WTC11 (cell line): Measurements from ENCODE around the gene ASIC2. TPM values are rescaled to one million over a fixed set of nuclear protein-coding genes. Genes with fewer than 3 reads are reported as not detected.

Experiments
- ATAC-seq: fragments of 200-7000 bp; cut with Tn5 transposase; 2 replicates; pipeline ENCODE4 v1.10.0; 2021; ENCODE audit warnings: mild to moderate bottlenecking, moderate library complexity
- CTCF ChIA-PET: fragments of 300-600 bp; sonication (Branson Sonifier 250); formaldehyde crosslinking; loops from one replicate; lab custom pipeline; 2021; ENCODE audit warnings: antibody characterized with exemption; lab: Charles Lee
- POLR2A ChIA-PET: fragments of 350-600 bp; sonication (Branson Sonifier 250); formaldehyde crosslinking; loops from one replicate; lab custom pipeline; 2021; ENCODE audit warnings: antibody characterized with exemption; lab: Charles Lee
- DNase-seq: peaks from one replicate; pipeline ENCODE4 v3.0.0; 2021; ENCODE audit warnings: low spot score
- H3K27ac Mint-ChIP-seq: 2 replicates; pipeline ENCODE4 v1.8.0; 2021; ENCODE audit warnings: mixed read lengths
- H3K27me3 Mint-ChIP-seq: 2 replicates; pipeline ENCODE4 v1.8.0; 2021; ENCODE audit warnings: low read depth, mild to moderate bottlenecking, moderate library complexity, mixed read lengths
- H3K36me3 Mint-ChIP-seq: 2 replicates; pipeline ENCODE4 v1.8.0; 2021; ENCODE audit warnings: mixed read lengths
- H3K4me1 Mint-ChIP-seq: 2 replicates; pipeline ENCODE4 v1.8.0; 2022; ENCODE audit warnings: mixed read lengths
- H3K4me3 Mint-ChIP-seq: 2 replicates; pipeline ENCODE4 v1.8.0; 2021; ENCODE audit warnings: mild to moderate bottlenecking, moderate library complexity, mixed read lengths
- H3K9me3 Mint-ChIP-seq: 2 replicates; pipeline ENCODE4 v1.8.0; 2021; ENCODE audit warnings: mixed read lengths
- CDX4 ChIP-seq: fragments of 250-450 bp; sonication (Bioruptor Pico); IDR thresholded peaks from 2 replicates; pipeline ENCODE4 v1.9.0; 2021; ENCODE audit warnings: moderate library complexity, mild to moderate bottlenecking, inconsistent platforms, borderline replicate concordance
- CREM ChIP-seq: sonication (generic); formaldehyde crosslinking; IDR thresholded peaks from 2 replicates; pipeline ENCODE4 v1.8.1; 2022; ENCODE audit warnings: mild to moderate bottlenecking, missing genetic modification reagents, moderate library complexity
- E2F5 ChIP-seq: sonication (generic); formaldehyde crosslinking; IDR thresholded peaks from 2 replicates; pipeline ENCODE4 v1.8.1; 2022; ENCODE audit warnings: mild to moderate bottlenecking, moderate library complexity, missing genetic modification reagents
- ERG ChIP-seq: fragments of 250-450 bp; sonication (Bioruptor Pico); IDR thresholded peaks from 2 replicates; pipeline ENCODE4 v1.8.0; 2021; ENCODE audit warnings: mild to moderate bottlenecking
- ETV6 ChIP-seq: sonication (generic); formaldehyde crosslinking; IDR thresholded peaks from 2 replicates; pipeline ENCODE4 v1.8.1; 2022; ENCODE audit warnings: mild to moderate bottlenecking, missing genetic modification reagents
- FOXP1 ChIP-seq: sonication (generic); formaldehyde crosslinking; IDR thresholded peaks from 2 replicates; pipeline ENCODE4 v1.8.0; 2022; ENCODE audit warnings: missing genetic modification reagents, mild to moderate bottlenecking, moderate library complexity, borderline replicate concordance
- GTF2I ChIP-seq: fragments of 250-450 bp; sonication (Bioruptor Pico); conservative IDR thresholded peaks from 2 replicates; pipeline ENCODE4 v1.4.0; 2021; ENCODE audit warnings: mild to moderate bottlenecking
- HMGXB4 ChIP-seq: sonication (generic); formaldehyde crosslinking; IDR thresholded peaks from 2 replicates; pipeline ENCODE4 v1.8.1; 2023; ENCODE audit warnings: mild to moderate bottlenecking, moderate library complexity, missing genetic modification reagents
- MXD4 ChIP-seq: fragments of 250-450 bp; sonication (Bioruptor Pico); IDR thresholded peaks from 2 replicates; pipeline ENCODE4 v1.8.0; 2021; ENCODE audit warnings: mild to moderate bottlenecking, moderate library complexity, borderline replicate concordance
- MYBL2 ChIP-seq: sonication (generic); formaldehyde crosslinking; IDR thresholded peaks from 2 replicates; pipeline ENCODE4 v1.8.1; 2023; ENCODE audit warnings: mild to moderate bottlenecking, moderate library complexity, missing genetic modification reagents
- NFYB ChIP-seq: sonication (generic); formaldehyde crosslinking; conservative IDR thresholded peaks from 2 replicates; pipeline ENCODE4 v1.8.0; 2022; ENCODE audit warnings: low read depth, missing genetic modification reagents
- OVOL2 ChIP-seq: fragments of 250-450 bp; sonication (Bioruptor Pico); IDR thresholded peaks from 2 replicates; pipeline ENCODE4 v1.9.0; 2021; ENCODE audit warnings: mild to moderate bottlenecking, borderline replicate concordance
- PRRX2 ChIP-seq: fragments of 250-450 bp; sonication (Bioruptor Pico); IDR thresholded peaks from 2 replicates; pipeline ENCODE4 v1.8.0; 2021; ENCODE audit warnings: mild to moderate bottlenecking
- SMAD3 ChIP-seq: sonication (generic); formaldehyde crosslinking; IDR thresholded peaks from 2 replicates; pipeline ENCODE4 v1.8.0; 2022; ENCODE audit warnings: missing genetic modification reagents, mild to moderate bottlenecking, borderline replicate concordance
- SOX15 ChIP-seq: fragments of 250-450 bp; sonication (Bioruptor Pico); IDR thresholded peaks from 2 replicates; pipeline ENCODE4 v1.9.0; 2021; ENCODE audit warnings: mild to moderate bottlenecking
- STAT6 ChIP-seq: sonication (generic); formaldehyde crosslinking; conservative IDR thresholded peaks from 2 replicates; pipeline ENCODE4 v1.8.1; 2023; ENCODE audit warnings: mild to moderate bottlenecking, low read depth, missing genetic modification reagents, moderate library complexity
- TEAD1 ChIP-seq: sonication (generic); formaldehyde crosslinking; IDR thresholded peaks from 2 replicates; pipeline ENCODE4 v1.8.0; 2022; ENCODE audit warnings: mild to moderate bottlenecking, missing genetic modification reagents
- ZNF232 ChIP-seq: sonication (generic); formaldehyde crosslinking; IDR thresholded peaks from 2 replicates; pipeline ENCODE4 v1.8.0; 2022; ENCODE audit warnings: mild to moderate bottlenecking, missing genetic modification reagents
- ZNF396 ChIP-seq: fragments of 250-450 bp; sonication (Bioruptor Pico); IDR thresholded peaks from 2 replicates; pipeline ENCODE4 v1.8.0; 2021; ENCODE audit warnings: mild to moderate bottlenecking, moderate library complexity, borderline replicate concordance
- ZNF416 ChIP-seq: fragments of 250-450 bp; sonication (Bioruptor Pico); IDR thresholded peaks from 2 replicates; pipeline ENCODE4 v1.9.0; 2021; ENCODE audit warnings: mild to moderate bottlenecking, inconsistent platforms
- ZNF512 ChIP-seq: sonication (generic); formaldehyde crosslinking; IDR thresholded peaks from 2 replicates; pipeline ENCODE4 v1.8.1; 2022; ENCODE audit warnings: missing genetic modification reagents, borderline replicate concordance
- ZSCAN18 ChIP-seq: fragments of 250-450 bp; sonication (Bioruptor Pico); IDR thresholded peaks from 2 replicates; pipeline ENCODE4 v2.1.2; 2022; ENCODE audit warnings: mild to moderate bottlenecking, moderate library complexity
- total RNA-seq: library from RNA; stranded (reverse); gene quantifications from 3 replicates; pipeline ENCODE4 v1.2.3, GENCODE V29; 2021

Gene ASIC2
- total RNA-seq, 1 experiment from 2014 or later = 2.7 TPM

- CTCF ChIA-PET = interaction anchor here (1.1 to 1.2 kb wide), 2 partner anchors 14 to 17 kb away, joined by 3 to 4 read pairs; no protein-coding TSS in a partner anchor
- H3K36me3 Mint-ChIP-seq = no peaks in the 10 kb centered on the region
- no peak overlapping the region for H3K27ac Mint-ChIP-seq
- no peaks in the 10 kb centered on the region for H3K4me1 Mint-ChIP-seq
- no peak overlapping the region for H3K4me3 Mint-ChIP-seq
- H3K27me3 Mint-ChIP-seq = peaks cover 59% of the 10 kb centered on the region
- ATAC-seq = no peak
- POLR2A ChIA-PET = no interaction called here
- no peaks in the 10 kb centered on the region for H3K9me3 Mint-ChIP-seq
- TF ChIP-seq MYBL2 (CRISPR knock-in tag) (no peak), MXD4 (CRISPR knock-in tag) (no peak), ZNF232 (no peak), FOXP1 (no peak)
- no peak for DNase-seq
Measured at GRCh38 chr17:33179151-33179550, 113.9 kb downstream of the ASIC2 start.

GRCh38 chr17:33178681-33179080, 114.4 kb downstream of the ASIC2 start:
- ChIA-PET POLR2A (no interaction called here), CTCF (interaction anchor here (1.1 to 1.2 kb wide), 2 partner anchors 15 to 18 kb away, joined by 3 to 4 read pairs; no protein-coding TSS in a partner anchor)
- Mint-ChIP-seq H3K9me3 (no peaks in the 10 kb centered on the region), H3K4me3 (no peak overlapping the region), H3K27ac (no peak overlapping the region), H3K4me1 (no peaks in the 10 kb centered on the region), H3K27me3 (peaks cover 55% of the 10 kb centered on the region), H3K36me3 (no peaks in the 10 kb centered on the region)
- TF ChIP-seq ZNF416 (CRISPR knock-in tag) (no peak), TEAD1 (CRISPR knock-in tag) (no peak), SMAD3 (CRISPR knock-in tag) (no peak), ZNF396 (no peak), CREM (CRISPR knock-in tag) (no peak), E2F5 (no peak), HMGXB4 (CRISPR knock-in tag) (no peak), ZNF512 (CRISPR knock-in tag) (no peak), STAT6 (no peak), OVOL2 (CRISPR knock-in tag) (no peak), CDX4 (CRISPR knock-in tag) (no peak), ETV6 (CRISPR knock-in tag) (no peak), MYBL2 (CRISPR knock-in tag) (no peak), GTF2I (CRISPR knock-in tag) (no peak), ZSCAN18 (CRISPR knock-in tag) (no peak), ERG (CRISPR knock-in tag) (no peak), SOX15 (no peak), PRRX2 (no peak), NFYB (CRISPR knock-in tag) (no peak)
- ATAC-seq = no peak
- DNase-seq = no peak
